Middle frontal gyrus (tissue), 1 donor: ENCODE results near the gene SPTLC2.
"Not testable (repeated sequence)": the region's sequence is repeated elsewhere in the genome, so short reads cannot be mapped to it uniquely, and the experiment has no call there.

ENCODE experiments used
- DNase-seq: peaks from one replicate; pipeline ENCODE4 v3.0.0-alpha.2; 2015; ENCODE audit warnings: low spot score; ENCODE audit errors: extremely low spot score

Gene SPTLC2

DNA sequence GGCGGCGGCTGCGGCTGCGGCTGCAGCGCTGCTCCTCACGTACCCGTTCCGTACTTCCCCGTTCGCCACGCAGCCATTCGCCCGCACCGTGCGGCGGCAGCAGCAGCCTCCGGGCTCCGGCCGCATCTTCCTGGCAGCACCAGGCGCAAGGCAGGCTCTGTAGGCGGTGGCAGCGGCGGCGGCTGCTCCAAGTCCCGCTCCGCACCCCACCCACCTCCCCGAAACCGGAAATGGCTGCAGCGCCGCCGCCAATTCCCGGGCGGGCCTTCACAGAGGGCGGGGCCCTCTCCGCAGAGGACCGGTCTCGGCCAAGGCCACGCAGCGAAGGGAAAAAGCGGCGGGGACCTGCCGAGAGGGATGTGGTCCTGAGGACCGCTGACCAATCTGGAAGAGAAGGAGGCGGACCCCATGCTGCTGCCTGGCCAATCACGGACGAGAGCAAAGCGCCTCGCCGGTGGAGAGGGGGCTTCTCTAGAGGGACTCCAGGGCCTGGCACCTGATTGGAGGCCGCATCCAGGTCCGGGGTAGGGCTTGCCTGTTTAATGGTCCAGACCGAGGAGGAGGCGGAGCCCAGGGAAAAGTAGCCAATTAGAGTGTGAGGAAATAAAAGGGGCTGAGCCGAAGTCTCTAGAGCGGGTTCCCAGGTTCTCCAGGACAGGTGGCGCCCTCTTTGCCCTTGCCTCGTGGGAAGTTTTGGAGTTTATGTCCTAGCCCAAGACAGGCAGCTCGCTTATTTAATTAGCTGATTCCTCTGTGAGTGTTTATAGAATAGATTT is at the start of gene SPTLC2:
SPTLC2 (minus strand) TSS at position 184 of the 776 bp plus-strand sequence; CDS start at position 126, 58 bp downstream.
- peak; percentile 99 for DNase-seq

- no peak for DNase-seq
Measured at GRCh38 chr14:77663293-77663692, 46.9 kb upstream of the SPTLC2 start.

DNA sequence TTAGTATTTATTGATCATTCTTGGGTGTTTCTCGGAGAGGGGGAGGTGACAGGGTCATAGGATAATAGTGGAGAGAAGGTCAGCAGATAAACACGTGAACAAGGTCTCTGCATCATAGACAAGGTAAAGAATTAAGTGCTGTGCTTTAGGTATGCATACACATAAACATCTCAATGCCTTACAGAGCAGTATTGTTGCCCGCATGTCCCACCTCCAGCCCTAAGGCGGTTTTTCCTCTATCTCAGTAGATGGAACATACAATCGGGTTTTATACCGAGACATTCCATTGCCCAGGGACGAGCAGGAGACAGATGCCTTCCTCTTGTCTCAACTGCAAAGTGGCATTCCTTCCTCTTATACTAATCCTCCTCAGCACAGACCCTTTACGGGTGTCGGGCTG is 45.1 kb upstream of the SPTLC2 start:
- DNase-seq: not testable (repeated sequence)

GRCh38 chr14:77660754-77661153 is 44.3 kb upstream of the SPTLC2 start:
- no peak for DNase-seq

- no peak for DNase-seq
Measured at GRCh38 chr14:77659831-77660230, 43.4 kb upstream of the SPTLC2 start.

DNA sequence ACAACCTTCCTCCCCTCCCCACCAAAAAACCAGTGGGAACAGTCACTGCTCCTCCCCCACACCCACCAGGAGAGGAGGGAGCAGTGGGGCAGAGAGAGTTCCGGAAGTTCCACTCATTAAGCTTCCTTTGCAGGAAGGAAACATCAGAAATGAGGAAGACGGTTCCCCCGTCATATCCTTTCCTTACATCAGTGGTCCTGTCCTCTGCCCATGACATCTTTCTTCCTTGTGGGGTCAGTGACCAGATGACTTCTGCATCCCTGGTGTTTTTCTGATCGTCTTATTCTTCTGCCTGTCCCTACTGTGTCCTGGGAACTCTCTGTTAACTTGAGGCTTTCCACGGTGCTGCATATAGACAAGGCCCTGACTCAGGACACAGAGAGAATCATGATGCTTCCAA is 40.8 kb upstream of the SPTLC2 start:
- DNase-seq: no peak

DNA sequence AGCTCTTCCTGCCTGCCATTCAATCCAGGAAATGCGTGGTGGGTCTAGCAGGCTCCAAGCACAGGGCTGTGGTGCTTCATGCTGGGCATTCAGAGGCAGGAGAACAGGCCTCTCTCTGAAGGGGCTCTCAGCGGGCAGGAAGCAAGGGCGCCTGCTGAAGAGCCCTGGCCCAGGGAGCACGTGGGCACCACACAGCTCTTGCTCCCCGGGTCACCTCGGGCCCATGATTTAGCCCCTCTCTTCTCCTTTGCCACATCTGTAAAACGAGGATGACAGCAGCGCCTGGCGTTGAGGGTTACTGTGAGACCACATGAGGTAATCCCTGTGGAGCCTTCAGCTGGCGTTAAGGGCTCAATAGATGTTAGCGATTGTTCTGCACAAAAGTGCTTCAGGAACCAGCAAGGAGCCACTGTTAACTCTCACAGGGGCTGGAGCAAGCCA is 37.6 kb upstream of the SPTLC2 start:
- no peak for DNase-seq

DNA sequence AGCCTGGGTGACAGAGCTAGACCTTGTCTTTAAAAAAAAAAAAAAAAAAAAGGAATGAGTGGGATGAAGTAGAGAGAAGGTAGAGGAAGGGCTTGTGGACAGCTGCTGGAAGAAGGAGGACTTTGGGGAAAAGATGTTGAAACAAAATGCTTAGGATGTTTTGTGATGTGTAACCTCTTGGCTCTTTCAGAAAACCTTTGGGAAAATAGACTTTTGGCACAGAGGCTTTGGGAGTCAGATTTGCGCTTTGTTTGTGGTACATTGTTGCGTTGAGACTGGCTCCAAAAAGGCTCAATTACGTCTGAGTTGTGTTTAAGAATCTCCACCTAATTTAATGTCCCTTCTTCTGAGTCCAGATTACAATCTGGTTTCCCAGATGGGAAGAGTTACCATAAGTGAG is 32.9 kb upstream of the SPTLC2 start:
- DNase-seq: no peak

GRCh38 chr14:77648520-77649200 is 32.2 kb upstream of the SPTLC2 start:
- no peak for DNase-seq

GRCh38 chr14:77647853-77648252 is 31.4 kb upstream of the SPTLC2 start:
- DNase-seq: no peak

DNA sequence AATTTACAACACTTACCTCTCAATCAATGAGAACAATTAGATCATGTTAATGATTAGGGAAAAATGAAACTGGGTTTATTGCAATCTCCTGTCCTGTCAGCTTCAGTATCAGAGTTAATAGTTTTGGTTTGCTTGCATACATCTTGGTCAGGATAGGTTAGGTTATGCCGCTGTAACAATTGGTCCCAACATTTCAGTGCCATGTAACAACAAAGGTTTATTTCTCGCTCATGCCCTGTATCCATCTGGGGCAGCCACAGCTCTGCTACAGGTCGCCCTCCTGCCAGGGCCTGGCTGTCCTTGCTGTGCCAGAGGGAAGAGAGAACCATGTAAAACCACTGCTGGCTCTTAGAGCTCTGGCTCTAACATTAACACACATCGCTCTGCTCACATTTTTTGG is 30.5 kb upstream of the SPTLC2 start:
- no peak for DNase-seq

DNA sequence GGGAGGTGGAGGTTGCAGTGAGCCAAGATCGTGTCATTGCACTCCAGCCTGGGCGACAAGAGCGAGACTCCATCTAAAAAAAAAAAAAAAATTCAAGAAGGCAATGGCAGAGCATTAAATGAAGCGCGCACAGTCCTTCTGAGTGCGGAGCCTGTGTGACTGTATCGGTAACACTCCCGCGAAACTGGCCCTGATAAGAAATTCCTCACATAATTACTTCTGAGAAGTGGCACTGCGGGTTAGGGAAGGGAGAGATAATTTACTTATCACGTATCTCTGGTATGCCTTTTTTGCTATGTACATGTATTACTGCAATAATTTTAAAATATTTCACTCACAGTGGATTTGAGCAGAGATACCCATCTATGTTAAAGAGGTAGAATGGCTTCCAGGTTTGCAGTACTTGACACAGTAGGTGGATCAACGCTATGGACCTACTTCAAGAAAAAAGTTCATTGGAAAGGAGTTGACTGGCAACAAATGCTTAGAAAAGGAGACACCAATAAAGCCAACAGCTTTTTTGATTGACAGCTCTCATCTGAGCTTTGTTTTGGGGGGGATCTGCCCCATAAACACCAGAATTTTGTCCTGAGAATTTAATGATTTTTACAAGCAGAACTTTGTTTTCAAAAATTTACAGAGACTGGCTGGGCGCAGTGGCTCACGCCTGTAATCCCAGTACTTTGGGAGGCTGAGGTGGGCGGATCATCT is 29.2 kb upstream of the SPTLC2 start:
- DNase-seq: no peak

DNA sequence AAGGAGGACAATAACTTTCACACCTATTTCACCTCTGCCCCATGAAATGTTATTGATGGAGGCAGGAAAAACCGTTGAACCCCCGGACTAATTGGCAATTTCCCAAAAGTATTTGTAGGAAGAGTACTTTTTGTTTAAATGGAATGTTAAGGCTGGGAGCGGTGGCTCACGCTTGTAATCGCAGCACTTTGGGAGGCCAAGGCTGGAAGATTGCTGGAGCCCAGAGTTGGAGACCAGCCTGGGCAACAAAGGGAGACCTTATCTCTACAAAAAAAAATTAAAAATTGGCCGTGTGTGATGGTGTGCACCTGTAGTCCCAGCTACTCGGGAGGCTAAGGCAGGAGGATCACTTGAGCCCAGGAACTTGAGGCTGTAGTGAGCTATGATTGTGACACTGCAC is 26.0 kb upstream of the SPTLC2 start:
- DNase-seq: no peak

GRCh38 chr14:77641534-77642341 is 25.3 kb upstream of the SPTLC2 start:
- DNase-seq: peak; percentile 22

DNA sequence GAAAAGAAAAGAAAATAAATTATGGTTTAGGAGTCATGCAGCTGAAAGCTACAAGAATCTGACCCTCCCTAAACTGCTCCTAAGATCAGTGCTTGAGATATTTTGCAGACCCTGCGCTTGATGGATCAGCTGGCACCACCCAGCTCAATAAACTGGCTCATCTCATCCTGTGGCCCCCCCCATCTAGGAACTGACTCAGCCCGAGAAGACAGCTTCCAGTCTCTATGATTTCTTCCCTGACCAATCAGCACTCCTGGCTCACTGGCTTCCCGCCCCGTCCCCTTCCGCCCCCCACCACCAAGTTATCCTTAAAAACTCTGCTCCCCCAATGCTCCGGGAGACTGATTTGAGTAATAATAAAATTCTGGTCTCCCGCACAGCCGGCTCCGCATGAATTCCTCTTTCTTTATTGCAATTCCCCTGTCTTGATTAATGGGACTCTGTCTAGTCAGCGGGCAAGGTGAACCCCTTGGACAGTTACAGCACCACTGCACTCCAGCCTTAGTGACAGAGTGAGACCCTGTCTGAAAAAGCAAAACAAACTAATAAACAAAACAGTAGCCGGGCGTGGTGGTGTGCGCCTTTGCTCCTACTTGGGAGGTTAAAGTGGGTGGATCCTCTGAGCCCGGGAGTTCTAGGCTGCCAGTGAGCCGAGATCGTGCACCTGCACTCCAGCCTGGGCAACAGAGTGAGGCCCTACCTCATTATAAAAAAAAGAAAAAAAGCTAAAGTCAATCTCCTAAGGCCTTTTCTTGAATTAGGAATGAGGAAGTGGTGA is 24.5 kb upstream of the SPTLC2 start:
- DNase-seq: no peak

GRCh38 chr14:77638771-77639171 is 22.3 kb upstream of the SPTLC2 start:
- DNase-seq: no peak

DNA sequence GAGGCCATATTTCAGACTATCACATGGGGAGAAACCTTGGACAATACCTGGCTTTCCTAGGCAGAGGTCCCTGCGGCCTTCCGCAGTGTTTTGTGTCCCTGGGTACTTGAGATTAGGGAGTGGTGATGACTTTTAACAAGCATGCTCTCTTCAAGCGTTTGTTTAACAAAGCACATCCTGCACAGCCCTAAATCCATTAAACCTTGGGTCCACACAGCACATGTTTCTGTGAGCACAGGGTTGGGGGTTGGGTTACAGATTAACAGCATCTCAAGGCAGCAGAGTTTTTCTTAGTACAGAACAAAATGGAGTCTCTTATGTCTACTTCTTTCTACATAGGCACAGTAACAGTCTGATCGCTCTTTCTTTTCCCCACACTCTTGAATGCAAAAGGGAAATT is 19.4 kb upstream of the SPTLC2 start:
- not testable (repeated sequence) for DNase-seq

DNA sequence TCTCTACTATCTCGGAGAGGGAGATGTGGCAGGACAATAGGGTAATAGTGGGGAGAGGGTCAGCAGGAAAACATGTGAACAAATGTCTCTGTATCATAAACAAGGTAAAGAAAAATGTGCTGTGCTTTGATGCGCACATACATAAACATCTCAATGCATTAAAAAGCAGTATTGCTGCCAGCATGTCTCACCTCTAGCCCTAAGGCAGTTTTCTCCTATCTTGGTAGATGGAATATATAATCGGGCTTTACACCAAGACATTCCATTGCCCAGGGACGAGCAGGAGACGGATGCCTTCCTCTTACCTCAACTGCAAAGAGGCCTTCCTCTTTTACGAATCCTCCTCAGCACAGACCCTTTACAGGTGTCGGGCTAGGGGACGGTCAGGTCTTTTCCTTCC is 19.0 kb upstream of the SPTLC2 start:
- not testable (repeated sequence) for DNase-seq

- no peak for DNase-seq
Measured at GRCh38 chr14:77630111-77630510, 13.7 kb upstream of the SPTLC2 start.

GRCh38 chr14:77625360-77625759 is 8.9 kb upstream of the SPTLC2 start:
- DNase-seq: no peak

GRCh38 chr14:77623201-77623600 is 6.8 kb upstream of the SPTLC2 start:
- no peak for DNase-seq
